Measurements from ENCODE around the gene KCNG2.

The KCNG2 gene

GRCh38 chr18:79800371-79801180 lies 2.8 kb downstream of the KCNG2 start:
- no peak for DNase-seq

GRCh38 chr18:79801217-79801616 lies 3.5 kb downstream of the KCNG2 start:
- DNase-seq, result no peak

- DNase-seq, result no peak
These were observed 3.9 kb downstream of the KCNG2 start for GRCh38 chr18:79801641-79802040.

DNA sequence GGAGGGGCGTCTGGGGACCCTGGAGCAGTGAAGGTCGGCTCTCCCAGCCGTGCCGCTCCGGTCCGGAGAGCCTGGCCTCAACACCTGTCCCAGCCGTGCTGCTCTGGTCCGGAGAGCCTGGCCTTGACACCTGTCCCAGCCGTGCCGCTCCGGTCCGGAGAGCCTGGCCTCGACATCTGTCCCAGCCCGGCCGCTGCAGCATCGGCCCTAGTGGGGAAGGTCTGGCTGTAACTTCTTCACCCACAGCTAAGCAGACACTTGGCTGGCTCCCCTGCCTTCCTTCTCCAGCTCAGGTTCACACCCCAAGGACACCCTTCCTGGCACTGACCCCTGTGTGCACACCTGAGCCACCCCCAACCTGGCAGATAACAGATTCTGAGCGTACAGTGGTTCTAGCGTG lies 4.6 kb downstream of the KCNG2 start:
- DNase-seq, result no peak

- DNase-seq, result no peak
These were observed 5.9 kb downstream of the KCNG2 start for GRCh38 chr18:79803611-79804051.

- DNase-seq, result no peak
These were observed 6.5 kb downstream of the KCNG2 start for GRCh38 chr18:79804130-79804787.

DNA sequence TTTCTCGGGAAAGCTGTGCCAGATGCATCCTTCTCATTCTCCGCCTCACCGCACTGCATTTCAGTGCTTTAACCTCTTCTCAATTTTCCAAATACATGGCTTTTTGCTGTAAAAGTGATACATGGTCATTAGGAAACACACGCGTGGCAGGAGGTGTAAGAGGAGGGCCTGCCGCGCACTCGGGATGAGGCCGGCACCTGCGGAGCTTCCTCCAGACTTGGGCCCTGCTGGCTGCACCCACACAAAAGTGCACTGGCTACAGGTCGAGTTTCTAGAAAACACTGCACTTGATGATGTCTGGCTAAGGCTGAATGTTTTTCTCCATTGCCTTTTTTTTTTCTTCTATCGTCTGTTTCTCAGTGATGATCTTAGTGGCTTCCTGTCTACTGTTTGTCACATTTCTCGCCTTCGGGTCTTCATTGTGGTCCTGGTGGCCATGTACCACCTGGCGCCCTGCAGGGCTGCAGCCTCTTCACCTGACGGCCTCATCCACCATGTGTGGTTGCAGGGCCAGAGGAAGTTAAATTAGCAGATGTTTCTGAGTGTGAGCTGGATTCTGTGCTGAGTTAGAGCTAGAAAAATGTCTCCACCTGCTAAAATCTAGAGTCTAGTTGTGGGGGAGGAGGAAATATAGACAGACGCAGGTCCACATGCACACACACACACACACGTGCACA lies 7.6 kb downstream of the KCNG2 start:
- no peak for DNase-seq

DNA sequence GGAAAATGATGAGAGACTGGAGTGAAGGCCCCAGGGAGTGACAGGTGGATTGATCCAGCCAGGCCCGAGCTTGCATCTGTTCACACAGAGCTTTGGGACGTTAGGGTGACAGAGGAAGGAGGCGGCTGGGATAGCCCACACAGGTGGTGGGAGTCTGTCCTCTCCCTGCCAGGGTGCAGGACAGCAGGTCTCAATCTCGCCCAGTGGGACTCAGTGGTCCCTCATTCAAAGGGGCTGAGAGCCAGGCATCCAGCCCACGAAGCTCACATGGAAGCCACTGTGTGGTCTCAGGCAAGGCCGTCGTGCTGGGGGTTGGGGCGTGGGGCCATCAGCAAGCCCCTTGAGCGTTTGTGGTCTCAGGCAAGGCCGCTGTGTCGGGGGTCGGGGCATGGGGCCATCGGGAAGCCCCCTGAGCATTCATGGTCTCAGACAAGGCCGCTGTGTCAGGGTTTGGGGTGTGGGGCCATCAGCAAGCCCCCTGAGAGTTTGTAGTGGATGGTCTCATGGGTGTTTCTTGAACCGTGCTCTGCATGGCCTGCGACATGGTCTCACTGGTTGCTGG lies 8.3 kb downstream of the KCNG2 start:
- DNase-seq, result no peak

DNA sequence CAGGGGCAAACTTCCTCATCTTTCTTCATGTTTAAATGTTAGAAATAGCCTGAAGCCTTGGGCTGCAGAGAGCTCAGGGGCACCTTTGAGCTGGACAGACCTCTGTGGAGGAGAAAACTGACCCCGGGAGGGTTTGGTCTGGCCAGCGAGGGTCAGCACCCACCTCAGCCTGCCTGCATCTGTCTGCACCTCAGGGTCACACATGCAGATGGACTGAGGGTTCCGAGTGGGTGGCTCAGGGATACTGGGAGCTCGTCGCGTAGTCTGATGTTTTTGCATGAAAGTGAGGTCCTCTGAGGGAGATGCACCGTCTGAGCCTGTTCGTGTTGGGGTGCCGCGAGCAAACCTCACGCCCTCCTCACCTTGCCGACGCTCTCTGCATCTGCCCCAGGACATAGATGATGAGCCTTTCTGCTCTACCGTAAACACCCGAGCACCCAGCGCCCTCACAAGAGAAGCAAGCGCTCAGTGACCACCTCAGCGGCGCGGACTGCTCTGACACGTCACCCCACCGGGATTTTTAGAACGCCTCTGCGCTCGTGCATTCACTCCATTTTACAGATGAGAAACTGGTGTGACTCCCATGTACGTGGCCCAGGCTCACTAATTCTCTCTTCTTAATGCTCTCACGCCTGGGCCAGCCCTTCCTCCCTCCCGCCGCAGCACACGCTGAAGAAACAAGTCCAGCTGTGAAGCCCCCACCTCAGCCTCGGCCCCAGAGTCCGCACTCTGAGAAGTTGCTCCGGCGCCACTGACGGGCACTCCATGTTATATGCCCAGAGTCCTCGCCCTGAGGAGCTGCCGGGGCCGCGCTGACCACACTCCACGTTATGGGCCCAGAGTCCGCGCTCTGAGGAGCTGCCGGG lies 9.5 kb downstream of the KCNG2 start:
- no peak for DNase-seq

DNA sequence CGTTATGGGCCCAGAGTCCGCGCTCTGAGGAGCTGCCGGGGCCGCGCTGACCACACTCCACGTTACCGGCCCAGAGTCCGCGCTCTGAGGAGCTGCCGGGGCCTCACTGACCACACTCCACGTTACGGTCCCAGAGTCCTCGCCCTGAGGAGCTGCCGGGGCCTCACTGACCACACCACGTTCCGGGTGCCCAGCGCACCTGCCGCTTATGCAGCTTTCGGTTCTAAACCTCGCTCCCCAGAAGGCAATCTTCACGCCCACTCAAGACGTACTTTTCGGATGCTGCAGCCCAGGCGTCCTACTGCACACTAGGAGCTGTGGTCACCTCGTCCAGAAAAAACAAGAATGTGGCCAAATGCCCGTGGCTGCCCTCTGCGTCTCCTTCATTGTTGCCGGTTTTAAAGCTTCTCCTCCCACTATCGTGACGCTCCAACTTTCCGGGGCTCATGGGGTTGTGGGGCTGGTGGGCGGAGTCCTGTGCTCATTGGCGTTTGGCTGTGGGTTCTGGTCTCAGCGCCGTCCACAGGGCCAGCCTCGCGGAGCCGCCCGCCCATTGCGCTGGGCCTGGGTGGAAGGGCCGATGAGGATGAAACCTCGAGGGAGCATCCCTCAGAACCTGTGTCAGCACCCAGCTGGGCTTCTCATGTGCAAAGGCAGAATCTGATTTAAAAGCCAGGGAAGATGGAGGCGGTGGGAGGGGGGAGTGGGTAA lies 11.9 kb downstream of the KCNG2 start:
- no peak for DNase-seq

GRCh38 chr18:79812052-79812451 lies 14.3 kb downstream of the KCNG2 start:
- no peak for DNase-seq

DNA sequence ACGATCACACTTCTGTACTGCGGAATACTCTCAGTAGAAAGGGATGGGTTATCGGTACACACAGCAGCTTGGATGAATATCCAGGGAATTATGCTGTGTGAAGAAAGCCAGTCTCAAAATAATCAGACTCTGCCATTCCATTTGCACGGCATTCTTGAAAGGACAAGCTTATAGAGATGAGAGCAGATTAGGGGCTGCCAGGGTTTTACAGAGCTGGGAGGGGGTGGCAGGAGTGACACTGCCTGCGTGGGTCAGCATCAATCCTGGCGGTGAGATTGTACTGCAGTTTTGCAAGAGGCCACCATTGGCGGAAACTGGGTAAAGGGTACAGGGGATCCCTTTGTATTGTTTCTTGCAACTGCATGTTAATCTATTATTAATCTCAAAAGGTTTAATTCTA lies 16.6 kb downstream of the KCNG2 start:
- no peak for DNase-seq

- no peak for DNase-seq
These were observed 17.9 kb downstream of the KCNG2 start for GRCh38 chr18:79815657-79816056.

DNA sequence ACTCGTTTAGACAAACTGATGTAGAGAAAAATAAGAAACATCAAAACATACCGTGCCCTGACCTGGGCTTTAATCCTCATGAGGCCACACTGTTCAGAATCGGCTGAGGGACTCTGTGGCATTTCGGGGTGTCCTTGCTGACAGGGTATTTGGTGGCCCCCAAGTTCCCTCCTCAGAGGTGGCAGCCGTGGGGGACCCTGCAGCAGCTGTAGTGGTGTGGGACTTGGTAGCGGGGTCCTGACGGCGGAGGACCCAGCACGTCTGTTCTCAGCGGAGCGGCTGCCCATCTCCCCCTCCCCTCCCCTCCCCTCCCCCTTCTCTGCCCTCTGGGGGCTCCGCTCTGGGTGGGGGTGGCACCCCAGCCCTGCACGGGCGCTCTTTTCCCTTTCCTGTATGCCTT lies 18.4 kb downstream of the KCNG2 start:
- DNase-seq, result no peak

- DNase-seq, result no peak
These were observed 19.4 kb downstream of the KCNG2 start for GRCh38 chr18:79816981-79817606.

DNA sequence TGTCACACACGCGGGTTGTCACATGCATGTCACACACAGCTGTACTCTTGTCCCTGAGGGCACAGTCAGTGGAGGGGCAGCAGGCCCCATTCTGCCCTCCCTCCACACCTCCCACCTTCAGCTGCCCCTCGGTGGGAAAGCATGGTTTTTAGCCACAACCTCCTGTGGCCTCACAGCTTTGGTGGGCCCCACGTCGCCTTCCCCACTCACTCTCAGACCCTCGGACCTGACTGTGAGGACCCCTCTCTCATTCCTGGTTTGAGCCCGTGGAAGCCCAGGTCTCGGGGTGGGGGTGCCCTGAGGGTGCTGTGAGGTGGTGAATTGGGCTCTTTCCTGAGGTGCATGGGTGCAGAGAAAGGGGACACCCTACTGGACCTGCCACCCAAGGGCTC lies 19.9 kb downstream of the KCNG2 start:
- DNase-seq, result no peak

DNA sequence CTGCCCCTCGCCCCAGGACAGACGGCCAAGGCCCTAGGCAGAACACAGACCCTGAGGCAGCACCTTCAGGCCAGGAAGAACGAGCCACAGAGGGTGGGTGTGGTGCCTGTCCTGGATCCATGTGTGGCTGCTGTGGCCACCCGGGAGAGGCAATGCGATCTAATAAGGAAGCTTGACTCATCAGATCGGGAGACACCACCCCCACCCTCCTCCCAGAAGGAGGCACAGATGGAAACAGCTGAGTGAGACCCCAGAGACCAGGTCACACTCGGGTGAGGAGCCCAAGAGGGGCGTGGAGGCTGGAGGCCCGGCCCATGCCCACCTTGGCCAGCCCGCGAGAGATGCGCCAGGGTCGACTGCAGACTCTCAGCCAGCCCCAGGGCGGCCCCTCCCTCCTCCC lies 20.3 kb downstream of the KCNG2 start:
- no peak for DNase-seq

DNA sequence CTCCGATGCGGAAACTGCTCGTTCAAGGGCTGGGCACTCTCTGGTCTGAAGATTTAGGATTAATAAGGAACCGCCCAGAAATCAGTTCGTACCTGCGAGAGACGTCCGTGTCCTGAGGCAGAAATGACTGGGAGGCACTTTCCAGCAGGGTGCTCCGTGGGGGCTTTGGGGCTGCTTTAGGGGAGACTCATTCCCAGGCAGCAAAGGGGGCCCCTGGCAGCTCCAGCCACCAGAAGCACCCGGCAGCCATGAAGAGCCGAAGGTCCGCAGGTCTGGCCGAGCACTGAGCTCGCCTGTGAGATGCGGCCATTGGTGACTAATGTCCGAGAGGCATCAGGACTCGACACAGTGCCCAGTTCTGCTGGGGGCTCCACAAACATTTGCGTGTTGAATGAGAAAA lies 20.9 kb downstream of the KCNG2 start:
- no peak for DNase-seq

GRCh38 chr18:79819064-79819967 lies 21.6 kb downstream of the KCNG2 start:
- DNase-seq, result no peak

GRCh38 chr18:79819968-79820351 lies 22.2 kb downstream of the KCNG2 start:
- DNase-seq, result no peak
